GM12891 (cell line): ENCODE results near the gene DHRS4.
"Not testable (repeated sequence)": the region's sequence is repeated elsewhere in the genome, so short reads cannot be mapped to it uniquely, and the experiment has no call there.

Experiments
- DNase-seq: peaks from one replicate; pipeline ENCODE4 v3.0.0; 2011; ENCODE audit warnings: low spot score; ENCODE audit not compliant: insufficient read length
- FAIRE-seq: peaks from 2 replicates; lab custom pipeline; 2011; peaks lifted over from hg19 to GRCh38; lab: Jason Lieb, UNC
- PAX5 ChIP-seq: IDR thresholded peaks from 2 replicates; pipeline ENCODE4 v1.6.1; 2011; ENCODE audit warnings: low read length, moderate library complexity, mild to moderate bottlenecking; ENCODE audit not compliant: insufficient read depth, severe bottlenecking
- POLR2A ChIP-seq: IDR thresholded peaks from 2 replicates; pipeline ENCODE4 v1.6.1; 2011; ENCODE audit warnings: low read depth, low read length, control low read depth
- POLR2AphosphoS5 ChIP-seq: IDR thresholded peaks from 2 replicates; pipeline ENCODE4 v1.6.1; 2011; ENCODE audit warnings: low read depth, low read length, control low read depth
- POU2F2 ChIP-seq: IDR thresholded peaks from 2 replicates; pipeline ENCODE4 v1.6.1; 2011; ENCODE audit warnings: low read depth, mild to moderate bottlenecking, control low read depth, low read length, moderate library complexity
- SPI1 ChIP-seq: IDR thresholded peaks from 2 replicates; pipeline ENCODE4 v1.6.1; 2011; ENCODE audit warnings: low read depth, low read length, control low read depth
- TAF1 ChIP-seq: IDR thresholded peaks from 2 replicates; pipeline ENCODE4 v1.6.1; 2011; ENCODE audit warnings: low read depth, low read length, control low read depth

Gene DHRS4

GRCh38 chr14:24001078-24001477 is 47.5 kb downstream of the DHRS4 start:
- not testable (repeated sequence) for DNase-seq, FAIRE-seq

- peak; percentile 51 for TF ChIP-seq SPI1
- peak; percentile 26 for FAIRE-seq
- not testable (repeated sequence) for DNase-seq
Observed at GRCh38 chr14:24001679-24002078, 48.1 kb downstream of the DHRS4 start.

- FAIRE-seq: peak; percentile 81
- DNase-seq: not testable (repeated sequence)
Observed at GRCh38 chr14:24006471-24006816, 52.9 kb downstream of the DHRS4 start.

- DNase-seq: not testable (repeated sequence)
- FAIRE-seq: peak; percentile 84
Observed at GRCh38 chr14:24006817-24007652, 53.5 kb downstream of the DHRS4 start.

- no peak for FAIRE-seq
- no peak for DNase-seq
- TF ChIP-seq POLR2A (no peak), POLR2AphosphoS5 (no peak), POU2F2 (no peak), PAX5 (no peak), TAF1 (no peak), SPI1 (no peak)
Observed at GRCh38 chr14:24011051-24011450, 57.5 kb downstream of the DHRS4 start.

- not testable (repeated sequence) for FAIRE-seq, DNase-seq
Observed at GRCh38 chr14:24012726-24013273, 59.2 kb downstream of the DHRS4 start.

- 0 out of 2 replicates have a peak, but pooled peaks have one; percentile 4 for TF ChIP-seq SPI1
- TF ChIP-seq PAX5: no peak
- peak; percentile 89 for FAIRE-seq
Observed at GRCh38 chr14:24013654-24014514, 60.3 kb downstream of the DHRS4 start.

GRCh38 chr14:24015745-24016144 is 62.2 kb downstream of the DHRS4 start:
- DNase-seq, FAIRE-seq: not testable (repeated sequence)

More at GRCh38 chr14:24013654-24014514, 60.3 kb downstream of the DHRS4 start:
- peak; percentile 57 for DNase-seq
